Activated T-cell treated with anti-CD3 and anti-CD28 coated beads, Interleukin-2, amount 50 U/mL, for 4 hours (primary cell): ENCODE data around the gene IL15. TPM values are rescaled to one million over a fixed set of nuclear protein-coding genes. Genes with fewer than 3 reads are reported as not detected.
"Not testable (repeated sequence)": the region's sequence is repeated elsewhere in the genome, so short reads cannot be mapped to it uniquely, and the experiment has no call there.

Source experiments
- ATAC-seq, 2 donors: fragments of 200-7000 bp; cut with Tn5 transposase; one replicate each; pipeline ENCODE4 v1.10.0; 2021
- DNase-seq: peaks from one replicate; pipeline ENCODE4 v3.0.0-alpha.2; 2020
- H3K27me3 Mint-ChIP-seq: one replicate; pipeline ENCODE4 v1.8.0; 2021; ENCODE audit warnings: low read depth, mixed read lengths
- H3K36me3 Mint-ChIP-seq: one replicate; pipeline ENCODE4 v1.8.0; 2022; ENCODE audit warnings: mixed read lengths; ENCODE audit not compliant: insufficient read depth
- H3K4me1 Mint-ChIP-seq: one replicate; pipeline ENCODE4 v1.8.0; 2021; ENCODE audit warnings: low read depth, mixed read lengths
- H3K4me3 Mint-ChIP-seq: one replicate; pipeline ENCODE4 v1.8.0; 2021; ENCODE audit warnings: mild to moderate bottlenecking, moderate library complexity, mixed read lengths
- H3K9me3 Mint-ChIP-seq: one replicate; pipeline ENCODE4 v1.8.0; 2021; ENCODE audit warnings: mixed read lengths
- total RNA-seq, 3 donors: library from RNA; stranded (reverse); gene quantifications; one replicate each; pipeline ENCODE4 v1.2.1, GENCODE V29; 2021

Gene IL15
- total RNA-seq, 3 donors from 2014 or later: 0.38 to 0.79 (median 0.47) TPM

- not testable (repeated sequence) for H3K27me3 Mint-ChIP-seq, H3K9me3 Mint-ChIP-seq, DNase-seq, H3K36me3 Mint-ChIP-seq, ATAC-seq, H3K4me3 Mint-ChIP-seq, H3K4me1 Mint-ChIP-seq
Observed at GRCh38 chr4:141751806-141752205, 115.4 kb downstream of the IL15 start.

- ATAC-seq (no peak), DNase-seq (no peak)
- H3K36me3 Mint-ChIP-seq: no peaks in the 10 kb centered on the region
- H3K9me3 Mint-ChIP-seq: no peaks in the 10 kb centered on the region
- no peaks in the 10 kb centered on the region for H3K27me3 Mint-ChIP-seq
- H3K4me1 Mint-ChIP-seq: no peaks in the 10 kb centered on the region
- no peak overlapping the region for H3K4me3 Mint-ChIP-seq
Observed at GRCh38 chr4:141757287-141757686, 120.9 kb downstream of the IL15 start.

GRCh38 chr4:141759796-141760425 lies 123.5 kb downstream of the IL15 start:
- DNase-seq (no peak), ATAC-seq (no peak)
- peaks cover under 1% of the 10 kb centered on the region for H3K9me3 Mint-ChIP-seq
- no peaks in the 10 kb centered on the region for H3K36me3 Mint-ChIP-seq
- peaks cover 3% of the 10 kb centered on the region for H3K27me3 Mint-ChIP-seq
- no peaks in the 10 kb centered on the region for H3K4me1 Mint-ChIP-seq
- H3K4me3 Mint-ChIP-seq: no peak overlapping the region

GRCh38 chr4:141761926-141762325 lies 125.5 kb downstream of the IL15 start:
- no peaks in the 10 kb centered on the region for H3K4me1 Mint-ChIP-seq
- no peaks in the 10 kb centered on the region for H3K36me3 Mint-ChIP-seq
- DNase-seq (no peak), ATAC-seq (no peak)
- H3K4me3 Mint-ChIP-seq: no peak overlapping the region
- peaks cover 6% of the 10 kb centered on the region for H3K9me3 Mint-ChIP-seq
- H3K27me3 Mint-ChIP-seq: peaks cover 4% of the 10 kb centered on the region

GRCh38 chr4:141763374-141763773 lies 127.0 kb downstream of the IL15 start:
- no peak for DNase-seq
- no peak for ATAC-seq
- Mint-ChIP-seq H3K9me3 (peaks cover 6% of the 10 kb centered on the region), H3K4me1 (no peaks in the 10 kb centered on the region), H3K36me3 (no peaks in the 10 kb centered on the region), H3K27me3 (peaks cover 4% of the 10 kb centered on the region), H3K4me3 (no peak overlapping the region)

- DNase-seq (no peak), ATAC-seq (no peak)
- no peaks in the 10 kb centered on the region for H3K36me3 Mint-ChIP-seq
- peaks cover 17% of the 10 kb centered on the region for H3K4me1 Mint-ChIP-seq
- H3K27me3 Mint-ChIP-seq: peaks cover 1% of the 10 kb centered on the region
- H3K4me3 Mint-ChIP-seq: no peak overlapping the region
- H3K9me3 Mint-ChIP-seq: peaks cover 6% of the 10 kb centered on the region
Observed at GRCh38 chr4:141768954-141769353, 132.6 kb downstream of the IL15 start.

GRCh38 chr4:141771889-141772830 lies 135.8 kb downstream of the IL15 start:
- Mint-ChIP-seq H3K9me3 (no peaks in the 10 kb centered on the region), H3K4me3 (peak overlapping the region; percentile 26), H3K27me3 (no peaks in the 10 kb centered on the region), H3K36me3 (no peaks in the 10 kb centered on the region), H3K4me1 (peaks cover 17% of the 10 kb centered on the region)
- DNase-seq: no peak
- ATAC-seq: peak in 1 of 2 donors; percentile 58

- Mint-ChIP-seq H3K9me3 (no peaks in the 10 kb centered on the region), H3K4me1 (peaks cover 17% of the 10 kb centered on the region), H3K27me3 (no peaks in the 10 kb centered on the region), H3K4me3 (no peak overlapping the region), H3K36me3 (no peaks in the 10 kb centered on the region)
- DNase-seq (no peak), ATAC-seq (no peak)
Observed at GRCh38 chr4:141772838-141773237, 136.5 kb downstream of the IL15 start.

GRCh38 chr4:141782205-141782604 lies 145.8 kb downstream of the IL15 start:
- no peaks in the 10 kb centered on the region for H3K9me3 Mint-ChIP-seq
- H3K4me3 Mint-ChIP-seq: no peak overlapping the region
- no peaks in the 10 kb centered on the region for H3K36me3 Mint-ChIP-seq
- no peaks in the 10 kb centered on the region for H3K27me3 Mint-ChIP-seq
- no peak for ATAC-seq
- no peaks in the 10 kb centered on the region for H3K4me1 Mint-ChIP-seq
- DNase-seq: no peak
